HG03095 (cell line): Measurements from ENCODE around the gene CCDC12.

Source experiments
- ATAC-seq: cut with Tn5 transposase; IDR thresholded peaks from one replicate; pipeline ENCODE4 v1.9.1; 2021; ENCODE audit warnings: moderate library complexity; ENCODE audit not compliant: unreplicated experiment

Gene CCDC12

DNA sequence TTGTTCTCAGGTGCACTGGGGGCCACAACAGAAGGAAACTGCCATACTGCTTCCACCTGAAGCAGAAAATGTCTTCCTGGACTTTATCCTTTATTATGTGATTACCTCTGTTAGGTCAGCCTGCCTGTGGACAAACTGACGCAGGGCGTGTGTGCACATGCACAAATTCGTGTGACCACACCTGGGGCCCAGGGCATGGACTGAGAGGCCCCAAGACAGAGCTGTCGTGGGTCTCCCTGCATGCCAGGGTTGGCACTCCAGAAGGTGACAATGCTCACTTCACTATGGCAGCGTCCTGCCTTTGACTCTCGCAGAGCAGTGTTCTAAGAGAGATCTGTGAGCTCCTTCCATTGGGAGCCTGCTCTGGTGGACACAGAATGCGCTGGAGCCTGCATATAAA lies 34.5 kb downstream of the CCDC12 start:
- no peak for ATAC-seq

DNA sequence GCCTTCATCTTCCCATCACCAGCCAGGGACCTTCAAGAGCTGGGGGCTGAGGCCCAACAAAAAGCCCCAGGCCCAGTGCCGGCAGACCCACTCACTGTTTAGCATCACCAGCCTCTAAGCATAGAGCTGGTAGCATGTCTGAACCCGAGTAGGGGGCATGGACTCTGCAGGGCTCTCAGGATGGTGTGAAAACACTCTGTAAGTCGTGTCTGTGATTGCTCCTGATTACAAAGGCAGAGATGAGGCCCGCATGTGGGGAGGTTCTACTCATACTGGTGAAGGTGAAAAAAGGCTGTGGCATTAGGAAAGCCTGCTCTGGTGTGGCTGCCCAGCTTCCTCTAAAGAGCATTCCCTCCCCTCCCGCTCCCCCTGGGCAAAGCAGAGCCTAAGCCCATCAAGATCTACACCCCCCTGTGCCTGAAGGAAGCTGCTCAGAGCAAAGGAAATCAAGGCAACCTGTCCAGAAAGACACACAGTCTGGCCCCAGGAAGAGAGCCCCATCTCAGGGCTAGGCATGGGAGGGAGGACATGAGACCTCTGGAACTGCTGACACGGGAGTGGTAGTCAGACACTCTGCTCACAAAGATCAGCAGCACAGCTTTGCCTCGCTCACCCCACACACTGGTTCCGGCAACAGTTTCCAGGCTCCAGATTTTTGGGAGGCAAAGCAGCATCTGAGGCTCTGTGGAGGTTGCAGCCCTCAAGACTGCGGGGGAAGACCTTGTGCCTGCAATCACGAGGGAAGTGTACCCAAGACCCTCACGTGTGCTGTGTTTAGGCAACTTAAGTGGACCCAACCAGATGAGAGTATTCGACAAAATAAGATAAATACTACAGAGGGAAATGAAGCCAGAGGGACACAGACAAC lies 36.7 kb downstream of the CCDC12 start:
- no peak for ATAC-seq

DNA sequence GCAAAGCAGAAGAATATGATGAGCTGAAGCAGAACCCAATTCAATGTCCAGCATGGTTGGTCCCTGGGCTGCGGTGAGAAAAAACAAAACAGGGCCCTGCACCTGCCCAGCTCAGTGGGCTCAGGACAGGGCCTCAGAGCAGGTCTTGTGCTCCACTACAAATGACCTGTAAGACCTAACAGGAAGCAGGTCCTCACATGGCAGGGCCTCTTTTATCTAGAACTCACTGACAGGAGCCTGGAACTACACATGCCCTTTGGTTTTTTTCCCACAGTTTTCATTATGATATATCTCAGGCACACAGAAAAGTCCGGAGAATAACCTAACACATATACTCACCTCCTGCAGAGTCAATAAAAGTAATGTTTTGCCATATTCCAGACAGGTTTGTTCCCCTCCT lies 38.4 kb downstream of the CCDC12 start:
- ATAC-seq = no peak

DNA sequence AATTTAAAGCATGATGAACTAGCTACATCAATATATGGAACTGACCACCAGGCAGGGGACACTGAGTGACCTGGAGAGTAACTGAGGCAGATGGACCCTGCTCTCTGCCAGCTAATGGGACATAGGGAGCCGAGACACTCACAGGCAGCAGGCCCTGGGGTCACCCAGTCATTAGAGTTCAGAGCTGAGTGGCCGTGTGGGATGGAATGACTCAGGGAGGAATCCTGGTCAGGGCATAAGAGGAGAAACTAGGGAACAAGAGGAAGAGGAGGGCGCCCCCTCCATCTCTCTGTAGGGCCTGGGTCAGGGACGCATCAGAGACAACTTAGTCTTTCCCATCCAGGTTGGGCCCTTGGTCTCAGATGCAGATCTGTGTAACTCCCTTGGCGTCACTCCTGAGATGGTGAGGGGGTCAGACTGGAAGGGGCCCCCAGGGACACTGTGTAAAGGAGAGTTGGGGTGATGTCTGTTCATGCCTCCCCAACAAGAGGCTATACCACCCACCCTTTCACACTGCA lies 39.8 kb downstream of the CCDC12 start:
- ATAC-seq = no peak

DNA sequence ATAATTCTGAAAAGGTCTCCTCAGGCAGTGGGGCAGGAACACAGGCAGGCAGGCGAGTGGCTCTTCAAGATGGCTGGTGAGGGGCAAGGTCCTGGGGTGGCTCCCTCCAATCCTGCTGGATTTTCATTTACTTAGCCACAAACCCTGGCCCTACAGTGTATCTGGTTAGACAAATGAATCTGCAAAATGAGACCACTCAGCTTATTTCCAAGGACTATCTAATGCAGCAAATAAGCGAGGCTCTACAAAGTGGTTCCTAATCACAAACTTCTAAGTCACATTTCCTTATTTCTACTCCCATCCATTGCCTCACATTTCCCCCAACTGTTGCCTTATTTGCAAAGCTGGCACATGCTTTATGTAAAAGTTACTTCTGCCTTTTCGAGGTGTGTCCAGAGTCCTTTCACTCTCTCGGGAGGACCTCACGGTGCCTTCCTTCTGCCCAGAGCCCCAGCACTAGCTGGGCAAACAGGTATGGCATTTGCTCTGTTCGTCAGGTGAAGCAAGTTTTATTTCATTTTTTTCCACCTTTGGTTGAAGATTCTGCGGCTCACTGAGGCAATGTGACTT lies 40.5 kb downstream of the CCDC12 start:
- ATAC-seq = no peak

DNA sequence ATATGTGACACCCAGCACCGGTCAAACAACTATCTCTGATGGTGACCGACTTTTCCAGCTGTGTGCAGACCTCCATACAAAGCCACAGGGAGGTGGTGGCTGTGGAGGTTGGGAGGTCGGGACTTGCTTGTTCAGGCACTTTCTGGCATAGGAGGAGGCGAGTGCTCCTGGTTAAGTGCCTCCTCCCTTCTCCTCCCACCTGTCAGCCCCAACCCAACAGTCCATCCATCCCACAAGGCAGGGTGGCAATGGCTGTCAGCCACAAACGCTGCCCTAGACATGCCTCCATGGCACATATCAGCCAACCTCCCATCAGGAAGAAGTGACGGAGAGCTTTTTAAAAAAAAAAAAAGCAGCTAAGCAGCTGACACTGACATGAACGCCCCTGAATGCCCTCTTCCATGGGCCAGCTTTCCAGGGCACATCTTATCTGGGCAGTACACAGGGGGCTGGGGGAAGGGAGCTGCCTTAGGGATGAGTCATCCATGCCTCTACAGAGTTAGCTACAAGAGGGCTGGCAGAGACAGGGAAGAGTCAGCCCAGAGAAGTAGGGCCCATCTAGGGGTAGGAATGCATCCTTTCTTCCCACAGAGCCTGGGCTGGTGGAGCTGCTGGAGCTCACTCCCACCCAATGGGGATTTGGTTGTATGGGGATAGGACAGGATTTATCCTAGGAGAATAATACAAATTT lies 41.2 kb downstream of the CCDC12 start:
- ATAC-seq = no peak

DNA sequence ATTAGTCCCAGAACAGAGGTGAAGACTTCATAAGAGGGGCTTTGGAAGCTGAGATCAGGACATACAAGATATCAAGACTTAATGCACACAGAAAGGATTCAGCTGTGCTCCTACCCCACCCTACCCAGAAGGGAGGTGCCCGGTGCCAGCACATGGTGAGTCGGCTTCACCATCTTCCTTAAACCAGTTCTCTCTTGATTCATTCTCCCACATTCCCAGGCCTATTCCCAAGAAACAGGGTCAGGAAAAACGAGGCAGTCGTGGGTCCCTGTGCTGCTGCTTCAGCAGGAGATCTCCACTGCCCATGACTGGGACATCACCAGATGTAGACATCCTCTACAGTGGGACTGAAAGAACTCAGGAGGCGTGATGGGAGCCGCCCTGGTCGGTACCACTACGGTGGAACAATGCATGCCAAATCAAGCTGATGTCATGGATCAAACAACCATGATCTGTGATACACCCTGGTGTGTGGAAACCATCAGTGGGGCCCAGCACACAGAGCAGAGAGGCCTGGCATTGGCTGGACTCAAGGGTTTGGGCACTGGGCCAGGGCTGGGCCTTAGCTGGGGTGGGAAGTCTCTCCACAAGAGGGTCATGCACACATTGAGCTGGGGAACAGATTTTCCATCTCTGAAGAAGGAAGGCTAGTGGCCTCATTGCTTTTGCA lies 41.9 kb downstream of the CCDC12 start:
- no peak for ATAC-seq

DNA sequence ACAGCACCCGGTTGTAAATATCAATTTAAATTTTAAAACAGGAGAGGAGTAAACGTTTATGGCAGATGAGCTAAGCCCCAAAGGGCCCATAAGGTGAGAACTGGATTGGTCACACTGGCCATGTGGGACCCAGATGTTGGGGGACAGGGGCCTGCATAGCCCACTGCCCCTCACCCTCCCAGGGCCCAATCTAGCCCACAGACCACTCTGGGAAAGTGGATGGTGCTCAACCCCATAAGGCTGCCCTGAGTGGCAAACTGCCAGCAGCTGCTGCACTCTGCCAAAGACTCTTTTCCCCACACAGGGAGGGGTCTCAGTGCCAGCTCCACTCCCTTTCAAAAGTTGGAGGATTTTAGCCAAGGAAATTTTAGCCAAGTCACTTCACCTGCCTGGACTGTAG lies 42.5 kb downstream of the CCDC12 start:
- no peak for ATAC-seq

DNA sequence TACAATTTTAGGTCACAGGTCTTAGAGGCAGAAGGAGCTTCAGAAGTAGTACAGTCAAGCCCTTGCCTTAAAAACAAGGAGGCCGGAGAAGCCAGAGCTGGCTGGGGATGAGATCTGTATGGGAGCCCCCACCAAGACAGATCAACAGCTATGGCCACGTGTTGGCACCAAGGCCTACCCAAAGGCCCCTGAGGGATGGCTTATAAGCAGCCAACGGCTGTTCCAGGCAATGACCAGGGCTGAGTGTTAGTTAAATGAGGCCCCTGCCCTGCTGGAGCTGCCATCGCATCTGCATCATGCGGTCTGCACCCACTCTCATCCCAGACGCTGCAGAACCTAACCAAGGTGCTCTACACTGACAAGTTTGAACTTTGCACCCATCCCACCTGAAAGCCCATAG lies 43.3 kb downstream of the CCDC12 start:
- ATAC-seq = no peak

DNA sequence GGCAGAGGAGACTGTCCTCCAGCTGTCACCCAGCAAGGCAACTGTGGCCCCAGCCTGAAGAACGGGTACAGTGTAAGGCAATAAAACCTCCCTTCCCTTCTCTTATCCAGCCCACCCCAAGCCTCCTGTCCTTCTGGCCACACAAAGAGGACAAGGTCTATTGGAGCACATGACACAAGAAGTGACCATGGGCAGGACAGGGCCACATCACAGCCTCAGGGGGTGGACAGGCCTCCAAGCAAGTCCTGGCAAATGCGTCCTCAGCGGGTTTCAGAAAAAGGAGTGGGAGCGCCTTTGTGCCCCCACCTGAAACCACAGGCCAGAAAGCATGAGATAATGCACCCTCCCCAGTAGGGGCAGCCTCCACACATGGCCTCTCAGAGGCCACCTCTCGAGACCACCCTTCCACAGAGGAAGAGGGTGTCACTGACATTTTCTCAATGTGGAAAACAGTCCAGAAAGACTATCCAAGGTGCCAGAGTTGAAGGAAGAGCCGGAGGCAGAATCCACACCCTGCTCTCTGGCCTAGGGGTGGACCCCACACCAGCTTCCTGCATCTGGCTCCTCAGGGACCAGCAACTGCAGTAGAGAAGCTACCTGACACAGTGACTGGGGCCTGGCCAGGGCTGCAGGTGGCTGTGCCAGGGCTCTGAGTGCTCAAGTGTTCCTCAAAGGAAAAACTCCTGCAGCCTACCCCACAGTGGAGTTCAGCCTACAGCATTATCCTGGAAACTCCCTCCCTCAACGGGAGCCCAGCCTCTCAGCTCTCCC lies 43.9 kb downstream of the CCDC12 start:
- ATAC-seq = no peak

DNA sequence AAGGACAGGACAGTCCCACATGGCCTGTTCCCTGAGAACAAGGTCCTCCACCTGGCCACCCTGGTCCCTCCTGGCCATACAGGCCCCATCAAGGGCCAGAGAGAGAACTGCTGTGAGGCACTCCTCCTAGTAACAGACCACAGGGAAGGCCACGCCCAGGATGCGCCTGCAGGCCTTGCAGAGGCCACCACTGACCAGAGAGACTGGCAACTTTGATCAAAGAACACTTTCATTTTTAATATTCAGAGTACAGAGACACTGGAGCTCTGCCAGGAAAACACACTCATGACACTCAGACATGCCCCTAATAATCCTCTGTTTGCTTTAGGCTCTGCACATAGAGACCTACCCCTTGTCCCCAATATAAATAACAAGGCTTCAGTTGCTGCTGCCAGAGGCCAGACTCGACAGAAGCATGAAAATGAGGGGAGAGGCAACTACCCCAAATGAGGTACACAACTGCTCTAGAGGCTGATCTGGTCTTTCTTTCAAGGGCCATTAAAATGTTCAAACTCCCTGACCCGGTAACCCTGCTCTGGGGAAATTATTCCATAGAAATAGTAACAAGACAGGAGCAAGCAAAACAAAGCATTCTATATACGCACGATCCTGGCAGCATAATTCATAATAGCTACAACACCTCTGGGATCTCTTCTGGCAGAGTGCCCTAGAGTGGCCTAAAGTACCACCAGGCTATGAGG lies 44.8 kb downstream of the CCDC12 start:
- ATAC-seq = no peak

DNA sequence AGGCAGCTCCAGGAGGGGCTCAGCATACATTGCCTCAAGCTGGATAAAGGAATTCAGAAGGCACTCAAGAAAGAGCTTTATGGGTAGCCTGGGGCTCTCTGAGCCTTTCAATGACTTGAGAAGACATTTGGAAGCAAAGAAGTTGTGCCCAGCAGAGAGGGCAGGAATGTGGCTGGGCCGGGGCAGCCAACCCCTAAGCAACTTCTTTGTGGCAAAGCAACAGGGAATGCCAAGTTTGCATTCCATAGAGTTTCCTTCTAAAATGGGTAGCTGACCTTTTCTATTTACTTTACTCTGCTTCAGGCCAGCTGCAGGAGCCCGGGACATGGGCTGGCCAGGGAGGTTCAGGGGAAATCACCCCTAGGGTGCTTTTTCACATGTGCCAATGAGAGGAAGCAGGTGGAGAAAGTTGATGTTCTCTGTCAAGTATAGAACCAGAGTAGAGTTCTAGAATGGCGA lies 45.6 kb downstream of the CCDC12 start:
- no peak for ATAC-seq

DNA sequence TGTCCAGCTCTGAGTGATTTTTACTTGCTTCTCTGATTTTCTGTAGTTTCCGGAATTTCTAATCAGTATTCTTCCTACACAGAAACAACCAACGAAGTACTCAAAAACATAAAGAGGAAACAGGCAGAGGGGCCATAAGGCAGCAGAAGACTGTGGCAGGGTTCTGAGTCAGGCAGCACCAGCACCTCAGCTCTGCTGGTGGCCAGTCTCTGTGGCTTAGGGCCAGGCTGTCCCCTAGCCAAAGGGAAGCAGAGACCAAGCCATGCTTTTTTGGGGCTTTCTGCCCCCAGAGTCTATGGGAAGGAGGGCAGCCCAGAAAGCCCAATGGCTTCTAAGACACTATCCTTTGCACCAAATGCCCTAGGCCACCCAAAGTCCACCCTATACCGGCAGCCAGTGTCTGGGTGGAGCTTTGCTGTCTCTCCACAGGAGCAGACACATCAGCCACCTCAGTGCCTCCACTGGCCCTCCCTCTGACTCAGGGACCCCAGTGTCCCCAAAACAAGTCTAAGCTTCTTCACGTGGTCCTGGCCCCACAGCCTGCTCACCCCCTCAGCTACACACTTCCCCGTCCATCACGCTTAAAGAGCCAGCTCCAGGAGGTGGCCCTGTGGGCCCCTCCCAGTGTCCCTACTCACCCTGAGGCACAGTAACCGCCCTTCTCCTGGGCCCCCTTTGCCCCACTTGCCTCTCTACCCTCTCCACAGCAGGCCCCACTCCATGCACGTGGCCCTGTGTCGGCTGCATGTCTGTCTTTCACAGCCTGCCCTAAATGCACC lies 46.2 kb downstream of the CCDC12 start:
- ATAC-seq = no peak

DNA sequence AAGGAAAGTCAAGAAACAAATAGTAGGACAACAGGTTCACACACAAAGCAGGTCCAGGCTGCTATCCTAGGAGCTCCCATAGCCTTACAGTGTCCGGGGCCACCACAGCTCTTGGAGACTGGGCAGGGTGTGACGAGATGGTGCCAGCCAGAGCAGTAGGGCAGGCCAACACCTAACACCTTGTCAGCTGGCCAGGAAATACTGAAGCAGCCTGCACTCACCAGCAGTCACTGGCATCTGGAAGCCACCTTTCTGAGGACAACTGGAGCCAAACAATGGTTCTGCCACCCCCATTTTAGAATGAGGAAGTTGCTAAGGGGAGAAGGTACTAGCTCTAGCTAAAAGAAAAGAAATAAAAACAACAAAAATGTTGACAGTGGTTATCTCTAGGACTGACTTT lies 47.2 kb downstream of the CCDC12 start:
- no peak for ATAC-seq

DNA sequence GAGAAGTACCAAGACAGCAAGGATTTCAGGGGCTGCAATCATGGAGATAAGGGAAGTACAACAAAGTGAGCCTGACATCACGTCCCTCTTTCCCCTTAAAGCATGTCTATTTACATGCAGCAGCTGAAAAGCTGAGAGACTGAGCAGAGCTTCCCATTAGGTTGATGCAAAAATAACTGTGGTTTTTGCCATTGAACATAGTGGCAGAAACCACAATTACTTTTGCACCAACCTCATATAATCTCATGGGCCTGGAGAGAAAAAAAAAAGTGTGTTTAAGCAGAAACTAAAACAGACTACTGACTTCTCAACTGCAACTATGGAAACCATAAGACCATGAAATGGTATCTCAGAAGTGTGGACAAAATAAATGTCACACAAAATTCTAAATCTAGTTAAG lies 48.3 kb downstream of the CCDC12 start:
- no peak for ATAC-seq

DNA sequence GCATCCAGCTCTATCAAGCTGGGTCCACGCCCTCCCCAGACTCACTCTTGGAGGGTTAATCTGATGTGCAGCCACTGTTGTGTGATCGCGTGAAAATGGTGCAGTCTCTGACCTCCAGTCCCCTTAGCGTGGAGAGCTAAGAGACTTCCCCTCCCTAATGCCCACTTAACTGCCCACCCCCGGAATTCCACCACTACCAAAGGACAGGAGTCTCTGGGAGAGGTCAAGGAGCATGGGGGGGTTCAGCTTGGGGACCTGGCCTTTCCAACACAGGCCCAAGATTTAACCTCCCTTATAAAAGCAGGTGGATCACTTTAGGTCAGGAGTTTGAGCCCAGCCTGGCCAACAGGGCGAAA lies 48.8 kb downstream of the CCDC12 start:
- no peak for ATAC-seq

DNA sequence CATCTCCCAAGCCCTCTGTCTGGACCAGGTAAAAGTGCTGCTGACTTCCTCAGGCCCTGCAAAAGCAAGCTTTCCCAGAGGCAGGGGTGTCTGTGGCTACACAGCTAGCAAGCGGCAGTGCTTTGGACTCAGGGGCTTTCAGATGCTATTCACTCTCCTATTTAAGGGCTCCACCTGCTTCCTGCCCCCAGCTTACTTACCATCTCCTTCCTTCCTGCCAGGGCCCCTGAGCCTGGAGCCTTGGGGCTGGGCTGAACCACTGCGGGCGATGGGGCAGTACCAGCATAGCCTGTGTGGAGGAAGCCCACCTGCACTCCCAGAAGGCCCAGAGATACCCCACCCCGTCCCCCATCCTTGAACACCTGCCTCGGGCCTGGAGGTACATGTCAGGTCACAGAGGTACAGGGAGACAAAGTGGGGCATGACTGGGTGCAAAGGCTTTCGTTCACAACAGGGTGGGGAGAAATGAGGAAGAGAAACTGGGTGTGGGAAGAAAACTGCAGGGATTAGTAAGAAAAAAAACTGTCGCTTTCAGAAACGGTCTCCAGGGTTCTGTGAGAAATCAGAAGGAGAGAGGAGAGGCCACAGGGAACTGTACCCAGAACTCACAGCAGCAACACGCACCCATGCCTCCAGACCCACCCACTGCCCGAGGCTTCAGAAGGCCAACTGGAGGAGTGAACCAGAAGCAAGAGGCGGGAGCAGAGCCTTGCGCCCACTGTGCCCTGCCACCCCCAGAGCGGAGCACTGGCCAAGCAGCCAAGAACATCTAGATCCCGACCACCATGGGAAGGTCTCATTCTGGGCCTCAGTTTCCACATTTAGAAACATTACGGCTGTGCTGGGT lies 49.5 kb downstream of the CCDC12 start:
- ATAC-seq = peak; percentile 51

DNA sequence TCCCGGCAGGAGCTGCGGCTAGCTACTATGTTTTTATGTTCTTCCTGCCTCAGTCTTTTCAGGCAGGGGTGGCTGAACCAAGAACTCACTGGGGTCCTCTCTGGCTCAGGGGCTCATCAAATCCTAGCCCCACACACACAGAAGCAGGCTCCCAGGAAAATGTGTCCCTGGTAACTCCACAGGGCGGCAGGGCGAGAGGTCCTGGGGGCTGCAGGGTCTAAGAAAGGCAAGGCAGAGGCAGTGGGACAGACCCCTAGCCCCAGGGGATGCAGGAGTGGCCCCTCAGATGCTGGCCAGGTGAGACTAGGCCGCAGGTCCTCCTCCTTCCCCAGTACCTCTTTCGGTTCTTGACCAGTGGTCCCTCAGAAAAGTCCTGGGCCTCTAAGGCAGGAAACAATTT lies 50.1 kb downstream of the CCDC12 start:
- no peak for ATAC-seq
